HEK293T (cell line): ENCODE results near the gene E4F1.

Experiments used
- BHLHE40 ChIP-seq: fragments of 450-650 bp; IDR thresholded peaks from 2 replicates; pipeline ENCODE4 v1.6.1; 2016; ENCODE audit warnings: mild to moderate bottlenecking, moderate library complexity, borderline replicate concordance
- FOXA1 ChIP-seq: fragments of 450-650 bp; IDR thresholded peaks from 2 replicates; pipeline ENCODE4 v1.6.1; 2016; ENCODE audit warnings: mild to moderate bottlenecking
- FOXM1 ChIP-seq: fragments of 450-650 bp; IDR thresholded peaks from 2 replicates; pipeline ENCODE4 v1.6.1; 2017; ENCODE audit warnings: mild to moderate bottlenecking, borderline replicate concordance
- TARDBP ChIP-seq: fragments of 450-650 bp; IDR thresholded peaks from 2 replicates; pipeline ENCODE4 v1.6.1; 2016
- ZNF384 ChIP-seq: fragments of 450-650 bp; IDR thresholded peaks from 2 replicates; pipeline ENCODE4 v1.6.1; 2016

- no peak for TF ChIP-seq TARDBP
- no peak for TF ChIP-seq ZNF384
- TF ChIP-seq FOXM1 = no peak
- TF ChIP-seq FOXA1 = no peak
- TF ChIP-seq BHLHE40 = no peak
Measured at GRCh38 chr16:2284797-2285576, 61.6 kb downstream of the E4F1 start.
